Parathyroid adenoma (tissue), 2 donors: ENCODE results near the gene EIF5AL1.
A peak's percentile ranks its signal among the peaks of the same experiment; 100 is the strongest.
"Not testable (repeated sequence)": the region's sequence is repeated elsewhere in the genome, so short reads cannot be mapped to it uniquely, and the experiment has no call there.

Source experiments
- H2AFZ ChIP-seq: fragments of 300-600 bp; sonication (generic); one replicate; pipeline ENCODE4 v1.7.0; 2017; ENCODE audit warnings: antibody characterized with exemption, mild to moderate bottlenecking
- H3K27ac ChIP-seq: fragments of 300-600 bp; sonication (generic); one replicate; pipeline ENCODE4 v1.7.0; 2017
- H3K27me3 ChIP-seq: fragments of 300-600 bp; sonication (generic); one replicate; pipeline ENCODE4 v1.7.0; 2017; ENCODE audit warnings: low read length; ENCODE audit not compliant: control insufficient read depth, insufficient read depth
- H3K36me3 ChIP-seq: fragments of 300-600 bp; sonication (generic); one replicate; pipeline ENCODE4 v1.7.0; 2017; ENCODE audit warnings: low read length; ENCODE audit not compliant: control insufficient read depth, insufficient read depth
- H3K4me1 ChIP-seq: fragments of 300-600 bp; sonication (generic); one replicate; pipeline ENCODE4 v1.7.0; 2017; ENCODE audit warnings: control low read depth
- H3K4me2 ChIP-seq: fragments of 300-600 bp; sonication (generic); one replicate; pipeline ENCODE4 v1.7.0; 2017; ENCODE audit warnings: low read length
- H3K4me3 ChIP-seq: fragments of 300-600 bp; sonication (generic); one replicate; pipeline ENCODE4 v1.7.0; 2017; ENCODE audit warnings: low read depth, low read length
- H3K79me2 ChIP-seq: fragments of 300-600 bp; sonication (generic); one replicate; pipeline ENCODE4 v1.7.0; 2017; ENCODE audit warnings: control low read depth
- H3K9ac ChIP-seq: fragments of 300-600 bp; sonication (generic); one replicate; pipeline ENCODE4 v1.7.0; 2017; ENCODE audit warnings: mild to moderate bottlenecking
- H3K9me3 ChIP-seq: fragments of 300-600 bp; sonication (generic); one replicate; pipeline ENCODE4 v1.7.0; 2017; ENCODE audit warnings: low read length; ENCODE audit not compliant: control insufficient read depth
- CTCF ChIP-seq: fragments of 300-600 bp; sonication (generic); IDR thresholded peaks from one replicate; pipeline ENCODE4 v1.7.0; 2017; ENCODE audit warnings: antibody characterized with exemption, mild to moderate bottlenecking
- donor health status: primary hyperparathyroidism.

EIF5AL1 gene

GRCh38 chr10:79502561-79503309 lies 9.6 kb upstream of the EIF5AL1 start:
- Histone ChIP-seq H3K27me3 (no peaks in the 10 kb centered on the region), H3K4me1 (no peaks in the 10 kb centered on the region), H3K9ac (no peak overlapping the region), H3K79me2 (no peaks in the 10 kb centered on the region), H2AFZ (no peak overlapping the region), H3K36me3 (no peaks in the 10 kb centered on the region), H3K4me2 (no peak overlapping the region), H3K9me3 (no peaks in the 10 kb centered on the region), H3K27ac (no peak overlapping the region), H3K4me3 (no peak overlapping the region)
- TF ChIP-seq CTCF = peak; percentile 22

- not testable (repeated sequence) for H3K27ac ChIP-seq, H3K36me3 ChIP-seq, H3K4me1 ChIP-seq, H3K79me2 ChIP-seq, H3K4me2 ChIP-seq, H3K9me3 ChIP-seq, H3K9ac ChIP-seq, H3K27me3 ChIP-seq, H2AFZ ChIP-seq, H3K4me3 ChIP-seq
These were observed 8.5 kb upstream of the EIF5AL1 start for GRCh38 chr10:79503787-79504186.

- not testable (repeated sequence) for H3K27me3 ChIP-seq, H3K27ac ChIP-seq, H3K4me1 ChIP-seq, H3K9ac ChIP-seq, H3K4me2 ChIP-seq, H3K4me3 ChIP-seq, H3K36me3 ChIP-seq, H3K9me3 ChIP-seq, H3K79me2 ChIP-seq, H2AFZ ChIP-seq
These were observed 7.8 kb upstream of the EIF5AL1 start for GRCh38 chr10:79504483-79504882.

- not testable (repeated sequence) for H3K9me3 ChIP-seq, H3K79me2 ChIP-seq, H3K4me1 ChIP-seq, H3K27me3 ChIP-seq, H3K27ac ChIP-seq, H2AFZ ChIP-seq, H3K9ac ChIP-seq, H3K4me2 ChIP-seq, H3K36me3 ChIP-seq, H3K4me3 ChIP-seq
These were observed 7.0 kb upstream of the EIF5AL1 start for GRCh38 chr10:79505328-79505727.

- H3K4me1 ChIP-seq = no peaks in the 10 kb centered on the region
- no peaks in the 10 kb centered on the region for H3K36me3 ChIP-seq
- H3K4me2 ChIP-seq = no peak overlapping the region
- no peak overlapping the region for H3K4me3 ChIP-seq
- TF ChIP-seq CTCF = no peak
- H2AFZ ChIP-seq = no peak overlapping the region
- H3K9me3 ChIP-seq = no peaks in the 10 kb centered on the region
- no peak overlapping the region for H3K27ac ChIP-seq
- no peak overlapping the region for H3K9ac ChIP-seq
- H3K79me2 ChIP-seq = no peaks in the 10 kb centered on the region
- H3K27me3 ChIP-seq = no peaks in the 10 kb centered on the region
These were observed 6.5 kb upstream of the EIF5AL1 start for GRCh38 chr10:79505829-79506228.

- H3K79me2 ChIP-seq = no peaks in the 10 kb centered on the region
- no peak overlapping the region for H3K27ac ChIP-seq
- H3K9me3 ChIP-seq = no peaks in the 10 kb centered on the region
- H3K9ac ChIP-seq = no peak overlapping the region
- H2AFZ ChIP-seq = no peak overlapping the region
- no peak overlapping the region for H3K4me2 ChIP-seq
- no peaks in the 10 kb centered on the region for H3K4me1 ChIP-seq
- no peaks in the 10 kb centered on the region for H3K36me3 ChIP-seq
- H3K27me3 ChIP-seq = no peaks in the 10 kb centered on the region
- H3K4me3 ChIP-seq = no peak overlapping the region
- TF ChIP-seq CTCF = no peak
These were observed 4.7 kb upstream of the EIF5AL1 start for GRCh38 chr10:79507440-79508167.

GRCh38 chr10:79508245-79508644 lies 4.1 kb upstream of the EIF5AL1 start:
- H3K4me3 ChIP-seq, H3K4me2 ChIP-seq, H3K4me1 ChIP-seq, H3K27me3 ChIP-seq, H3K9me3 ChIP-seq, H3K79me2 ChIP-seq, H3K36me3 ChIP-seq, H3K9ac ChIP-seq, H3K27ac ChIP-seq, H2AFZ ChIP-seq: not testable (repeated sequence)

- not testable (repeated sequence) for H3K36me3 ChIP-seq, H3K27ac ChIP-seq, H3K4me1 ChIP-seq, H3K4me3 ChIP-seq, H3K9me3 ChIP-seq, H3K79me2 ChIP-seq, H3K9ac ChIP-seq, H2AFZ ChIP-seq, H3K27me3 ChIP-seq, H3K4me2 ChIP-seq
These were observed 2.9 kb upstream of the EIF5AL1 start for GRCh38 chr10:79509306-79509933.
